PC-9 (cell line): ENCODE data around the gene ZNF580.

ENCODE experiments used
- CTCF ChIP-seq: fragments of 200-600 bp; sonication (generic); conservative IDR thresholded peaks from 2 replicates; pipeline ENCODE4 v1.6.1; 2017; ENCODE audit warnings: mixed run types, antibody characterized with exemption, mild to moderate bottlenecking, moderate library complexity
- EZH2 ChIP-seq: fragments of 200-600 bp; sonication (generic); IDR thresholded peaks from 2 replicates; pipeline ENCODE4 v1.8.0; 2017; ENCODE audit warnings: antibody characterized with exemption, low read depth

GRCh38 chr19:55676383-55676782 lies 35.6 kb downstream of the ZNF580 start:
- no peak for TF ChIP-seq CTCF
- no peak for TF ChIP-seq EZH2
